Measurements from ENCODE around the gene CDH4. TPM values are rescaled to one million over a fixed set of nuclear protein-coding genes. Genes with fewer than 3 reads are reported as not detected.

The CDH4 gene
- total and polyA plus RNA-seq, 5 donors from 2014 or later: 0.07 to 0.69 (median 0.49) TPM; not detected in 1

GRCh38 chr20:61927826-61928541 lies 675.9 kb downstream of the CDH4 start:
- Mint-ChIP-seq H3K27me3 (no peaks in the 10 kb centered on the region), H3K27ac (no peak overlapping the region), H3K9me3 (no peaks in the 10 kb centered on the region), H3K4me3 (no peak overlapping the region), H3K36me3 (no peaks in the 10 kb centered on the region), H3K4me1 (no peaks in the 10 kb centered on the region)
- no peak for DNase-seq
- Histone ChIP-seq H3K4me3 (ENCODE audit: low read depth, low read length) (no peak overlapping the region), H3K9me3 (ENCODE audit: control insufficient read depth in 2 of 2, low read length in 2 of 2) (no peaks in the 10 kb centered on the region), H3K27ac (ENCODE audit: insufficient read depth, low read length, poor library complexity, severe bottlenecking) (no peak overlapping the region), H3K4me1 (ENCODE audit: control insufficient read depth, insufficient read depth, low read length, poor library complexity, severe bottlenecking) (no peaks in the 10 kb centered on the region), H3K36me3 (ENCODE audit: control insufficient read depth, insufficient read depth, low read length) (no peaks in the 10 kb centered on the region), H3K27me3 (ENCODE audit: control insufficient read depth, insufficient read depth, low read length) (no peaks in the 10 kb centered on the region)
- ATAC-seq (ENCODE audit: low read depth in 2 of 2): no peak

GRCh38 chr20:61929561-61929960 lies 677.5 kb downstream of the CDH4 start:
- Mint-ChIP-seq H3K9me3 (no peaks in the 10 kb centered on the region), H3K4me3 (no peak overlapping the region), H3K36me3 (no peaks in the 10 kb centered on the region), H3K4me1 (no peaks in the 10 kb centered on the region), H3K27me3 (no peaks in the 10 kb centered on the region), H3K27ac (no peak overlapping the region)
- Histone ChIP-seq H3K9me3 (ENCODE audit: control insufficient read depth in 2 of 2, low read length in 2 of 2) (no peaks in the 10 kb centered on the region), H3K4me1 (ENCODE audit: control insufficient read depth, insufficient read depth, low read length, poor library complexity, severe bottlenecking) (no peaks in the 10 kb centered on the region), H3K27me3 (ENCODE audit: control insufficient read depth, insufficient read depth, low read length) (no peaks in the 10 kb centered on the region), H3K36me3 (ENCODE audit: control insufficient read depth, insufficient read depth, low read length) (no peaks in the 10 kb centered on the region), H3K27ac (ENCODE audit: insufficient read depth, low read length, poor library complexity, severe bottlenecking) (no peak overlapping the region), H3K4me3 (ENCODE audit: low read depth, low read length) (no peak overlapping the region)
- ATAC-seq (ENCODE audit: low read depth in 2 of 2) (no peak), DNase-seq (no peak)

- no peaks in the 10 kb centered on the region for H3K9me3 ChIP-seq (ENCODE audit: control insufficient read depth in 2 of 2, low read length in 2 of 2)
- H3K27me3 ChIP-seq (ENCODE audit: control insufficient read depth, insufficient read depth, low read length): no peaks in the 10 kb centered on the region
- Mint-ChIP-seq H3K4me3 (no peak overlapping the region), H3K27me3 (no peaks in the 10 kb centered on the region), H3K27ac (no peak overlapping the region), H3K36me3 (no peaks in the 10 kb centered on the region), H3K9me3 (no peaks in the 10 kb centered on the region), H3K4me1 (no peaks in the 10 kb centered on the region)
- H3K27ac ChIP-seq (ENCODE audit: insufficient read depth, low read length, poor library complexity, severe bottlenecking): no peak overlapping the region
- H3K4me3 ChIP-seq (ENCODE audit: low read depth, low read length): no peak overlapping the region
- DNase-seq (no peak), ATAC-seq (ENCODE audit: low read depth in 2 of 2) (no peak)
- no peaks in the 10 kb centered on the region for H3K4me1 ChIP-seq (ENCODE audit: control insufficient read depth, insufficient read depth, low read length, poor library complexity, severe bottlenecking)
- no peaks in the 10 kb centered on the region for H3K36me3 ChIP-seq (ENCODE audit: control insufficient read depth, insufficient read depth, low read length)
Observed at GRCh38 chr20:61929971-61930666, 678.1 kb downstream of the CDH4 start.

GRCh38 chr20:61930776-61931475 lies 678.9 kb downstream of the CDH4 start:
- Mint-ChIP-seq H3K9me3 (no peaks in the 10 kb centered on the region), H3K4me3 (no peak overlapping the region), H3K4me1 (no peaks in the 10 kb centered on the region), H3K27me3 (no peaks in the 10 kb centered on the region), H3K27ac (no peak overlapping the region), H3K36me3 (no peaks in the 10 kb centered on the region)
- no peak overlapping the region for H3K27ac ChIP-seq (ENCODE audit: insufficient read depth, low read length, poor library complexity, severe bottlenecking)
- DNase-seq (no peak), ATAC-seq (ENCODE audit: low read depth in 2 of 2) (no peak)
- H3K9me3 ChIP-seq (ENCODE audit: control insufficient read depth in 2 of 2, low read length in 2 of 2): no peaks in the 10 kb centered on the region
- no peaks in the 10 kb centered on the region for H3K27me3 ChIP-seq (ENCODE audit: control insufficient read depth, insufficient read depth, low read length)
- no peaks in the 10 kb centered on the region for H3K4me1 ChIP-seq (ENCODE audit: control insufficient read depth, insufficient read depth, low read length, poor library complexity, severe bottlenecking)
- no peak overlapping the region for H3K4me3 ChIP-seq (ENCODE audit: low read depth, low read length)
- H3K36me3 ChIP-seq (ENCODE audit: control insufficient read depth, insufficient read depth, low read length): no peaks in the 10 kb centered on the region

- no peak overlapping the region for H3K4me3 Mint-ChIP-seq
- ATAC-seq (ENCODE audit: low read depth in 2 of 2) (no peak), DNase-seq (no peak)
- H3K9me3 Mint-ChIP-seq: no peaks in the 10 kb centered on the region
- Histone ChIP-seq H3K4me1 (ENCODE audit: control insufficient read depth, insufficient read depth, low read length, poor library complexity, severe bottlenecking) (no peaks in the 10 kb centered on the region), H3K27me3 (ENCODE audit: control insufficient read depth, insufficient read depth, low read length) (no peaks in the 10 kb centered on the region), H3K36me3 (ENCODE audit: control insufficient read depth, insufficient read depth, low read length) (no peaks in the 10 kb centered on the region), H3K27ac (ENCODE audit: insufficient read depth, low read length, poor library complexity, severe bottlenecking) (no peak overlapping the region), H3K4me3 (ENCODE audit: low read depth, low read length) (no peak overlapping the region), H3K9me3 (ENCODE audit: control insufficient read depth in 2 of 2, low read length in 2 of 2) (no peaks in the 10 kb centered on the region)
- no peaks in the 10 kb centered on the region for H3K36me3 Mint-ChIP-seq
- H3K4me1 Mint-ChIP-seq: no peaks in the 10 kb centered on the region
- no peaks in the 10 kb centered on the region for H3K27me3 Mint-ChIP-seq
- H3K27ac Mint-ChIP-seq: no peak overlapping the region
Observed at GRCh38 chr20:61931476-61932198, 679.6 kb downstream of the CDH4 start.

- Histone ChIP-seq H3K9me3 (ENCODE audit: control insufficient read depth in 2 of 2, low read length in 2 of 2) (no peaks in the 10 kb centered on the region), H3K27me3 (ENCODE audit: control insufficient read depth, insufficient read depth, low read length) (no peaks in the 10 kb centered on the region), H3K36me3 (ENCODE audit: control insufficient read depth, insufficient read depth, low read length) (no peaks in the 10 kb centered on the region), H3K4me1 (ENCODE audit: control insufficient read depth, insufficient read depth, low read length, poor library complexity, severe bottlenecking) (no peaks in the 10 kb centered on the region), H3K27ac (ENCODE audit: insufficient read depth, low read length, poor library complexity, severe bottlenecking) (no peak overlapping the region), H3K4me3 (ENCODE audit: low read depth, low read length) (no peak overlapping the region)
- no peak overlapping the region for H3K4me3 Mint-ChIP-seq
- H3K27ac Mint-ChIP-seq: no peak overlapping the region
- no peaks in the 10 kb centered on the region for H3K27me3 Mint-ChIP-seq
- no peaks in the 10 kb centered on the region for H3K36me3 Mint-ChIP-seq
- DNase-seq: no peak
- H3K4me1 Mint-ChIP-seq: no peaks in the 10 kb centered on the region
- no peaks in the 10 kb centered on the region for H3K9me3 Mint-ChIP-seq
- ATAC-seq (ENCODE audit: low read depth in 2 of 2): no peak
Observed at GRCh38 chr20:61932199-61932592, 680.1 kb downstream of the CDH4 start.

- Histone ChIP-seq H3K9me3 (ENCODE audit: control insufficient read depth in 2 of 2, low read length in 2 of 2) (no peaks in the 10 kb centered on the region), H3K27me3 (ENCODE audit: control insufficient read depth, insufficient read depth, low read length) (no peaks in the 10 kb centered on the region), H3K27ac (ENCODE audit: insufficient read depth, low read length, poor library complexity, severe bottlenecking) (no peak overlapping the region), H3K36me3 (ENCODE audit: control insufficient read depth, insufficient read depth, low read length) (no peaks in the 10 kb centered on the region), H3K4me1 (ENCODE audit: control insufficient read depth, insufficient read depth, low read length, poor library complexity, severe bottlenecking) (no peaks in the 10 kb centered on the region), H3K4me3 (ENCODE audit: low read depth, low read length) (no peak overlapping the region)
- H3K36me3 Mint-ChIP-seq: no peaks in the 10 kb centered on the region
- H3K4me3 Mint-ChIP-seq: no peak overlapping the region
- H3K4me1 Mint-ChIP-seq: no peaks in the 10 kb centered on the region
- DNase-seq (no peak), ATAC-seq (ENCODE audit: low read depth in 2 of 2) (no peak)
- H3K27me3 Mint-ChIP-seq: no peaks in the 10 kb centered on the region
- H3K27ac Mint-ChIP-seq: no peak overlapping the region
- no peaks in the 10 kb centered on the region for H3K9me3 Mint-ChIP-seq
Observed at GRCh38 chr20:61932711-61933480, 680.8 kb downstream of the CDH4 start.

Measured in CD4-positive, CD25-positive, alpha-beta regulatory T cell (primary cell).